OCI-LY3 (cell line): Measurements from ENCODE around the gene ELMO2.

Experiments
- H2AFZ ChIP-seq: fragments of 200-600, 300-600 bp; shearing (Covaris generic); 2 replicates; pipeline ENCODE4 v1.6.0; 2014; ENCODE audit warnings: antibody characterized with exemption, low read depth, low read length
- H3K27ac ChIP-seq: fragments of 200-600, 300-600 bp; sonication (generic); 2 replicates; pipeline ENCODE4 v1.5.1; 2014; ENCODE audit warnings: mild to moderate bottlenecking, low read length, moderate library complexity, mixed read lengths
- H3K27me3 ChIP-seq: fragments of 200-600, 300-600 bp; sonication (generic); 2 replicates; pipeline ENCODE4 v1.6.1; 2014; ENCODE audit warnings: low read depth, low read length, mixed read lengths
- H3K36me3 ChIP-seq: fragments of 200-600, 300-600 bp; sonication (generic); replicated peaks from 2 replicates; pipeline ENCODE3; 2014; ENCODE audit warnings: low read depth, low read length, mixed read lengths
- H3K4me1 ChIP-seq: fragments of 300-600, 200-600 bp; sonication (generic); 2 replicates; pipeline ENCODE4 v1.6.1; 2014; ENCODE audit warnings: low read length, mixed read lengths
- H3K4me2 ChIP-seq: fragments of 200-600, 300-600 bp; sonication (generic); 2 replicates; pipeline ENCODE4 v1.6.1; 2014; ENCODE audit warnings: low read length, mixed read lengths
- H3K4me3 ChIP-seq: fragments of 300-600, 200-600 bp; sonication (generic); 2 replicates; pipeline ENCODE4 v1.5.1; 2014; ENCODE audit warnings: antibody characterized with exemption, mild to moderate bottlenecking, low read length, moderate library complexity
- H3K79me2 ChIP-seq: fragments of 300-600, 200-600 bp; shearing (Covaris generic); 2 replicates; pipeline ENCODE4 v1.6.1; 2014; ENCODE audit warnings: mild to moderate bottlenecking, low read length, mixed read lengths
- H3K9ac ChIP-seq: fragments of 300-600, 200-600 bp; shearing (Covaris generic); 2 replicates; pipeline ENCODE4 v1.6.0; 2014; ENCODE audit warnings: mild to moderate bottlenecking, low read length, moderate library complexity
- H3K9me3 ChIP-seq: fragments of 200-600, 300-600 bp; shearing (Covaris generic); 2 replicates; pipeline ENCODE4 v1.6.1; 2014; ENCODE audit warnings: low read length, mixed read lengths; ENCODE audit not compliant: insufficient read depth
- H4K20me1 ChIP-seq: fragments of 200-600, 300-600 bp; sonication (generic); 2 replicates; pipeline ENCODE4 v1.6.1; 2016; ENCODE audit warnings: low read length, mixed read lengths; ENCODE audit not compliant: insufficient read depth
- CTCF ChIP-seq: fragments of 200-600, 300-600 bp; sonication (generic); IDR thresholded peaks from 2 replicates; pipeline ENCODE4 v1.5.1; 2014; ENCODE audit warnings: antibody characterized with exemption, low read length, low read depth
- EZH2phosphoT487 ChIP-seq: fragments of 200-600 bp; shearing (Covaris generic); IDR thresholded peaks from 2 replicates; pipeline ENCODE4 v1.6.1; 2018; ENCODE audit warnings: antibody characterized with exemption, mixed run types, low read depth

Gene ELMO2

GRCh38 chr20:46400828-46401477, 5.5 kb downstream of the ELMO2 start:
- no peak overlapping the region for H3K4me2 ChIP-seq
- H3K4me1 ChIP-seq, result peaks cover 6% of the 10 kb centered on the region
- H3K9me3 ChIP-seq, result no peaks in the 10 kb centered on the region
- H3K4me3 ChIP-seq, result no peak overlapping the region
- H3K9ac ChIP-seq, result no peak overlapping the region
- no peak overlapping the region for H3K27ac ChIP-seq
- peaks cover 10% of the 10 kb centered on the region; the same call in 1 of the 2 replicates for H4K20me1 ChIP-seq
- H2AFZ ChIP-seq, result no peak overlapping the region
- H3K36me3 ChIP-seq, result no peaks in the 10 kb centered on the region
- peaks cover 11% of the 10 kb centered on the region for H3K79me2 ChIP-seq
- TF ChIP-seq CTCF, result no peak
- no peak for TF ChIP-seq EZH2phosphoT487
- H3K27me3 ChIP-seq, result no peaks in the 10 kb centered on the region

GRCh38 chr20:46400253-46400652, 6.2 kb downstream of the ELMO2 start:
- no peaks in the 10 kb centered on the region for H3K27me3 ChIP-seq
- no peak overlapping the region for H3K4me3 ChIP-seq
- no peaks in the 10 kb centered on the region for H3K9me3 ChIP-seq
- no peak overlapping the region for H3K4me2 ChIP-seq
- H2AFZ ChIP-seq, result no peak overlapping the region
- H3K79me2 ChIP-seq, result peaks cover 5% of the 10 kb centered on the region
- H3K36me3 ChIP-seq, result no peaks in the 10 kb centered on the region
- TF ChIP-seq EZH2phosphoT487 (no peak), CTCF (no peak)
- H3K9ac ChIP-seq, result no peak overlapping the region
- H4K20me1 ChIP-seq, result peaks cover 9% of the 10 kb centered on the region; the same call in 1 of the 2 replicates
- H3K27ac ChIP-seq, result no peak overlapping the region
- peaks cover 3% of the 10 kb centered on the region for H3K4me1 ChIP-seq

GRCh38 chr20:46399401-46399800, 7.0 kb downstream of the ELMO2 start:
- TF ChIP-seq EZH2phosphoT487 (no peak), CTCF (no peak)
- Histone ChIP-seq H3K36me3 (no peaks in the 10 kb centered on the region), H3K27me3 (no peaks in the 10 kb centered on the region), H3K4me1 (no peaks in the 10 kb centered on the region), H3K4me2 (no peak overlapping the region), H3K27ac (no peak overlapping the region), H3K4me3 (no peak overlapping the region), H3K9ac (no peak overlapping the region), H4K20me1 (peaks cover 4% of the 10 kb centered on the region; the same call in 1 of the 2 replicates), H3K79me2 (no peaks in the 10 kb centered on the region; the same call in 1 of the 2 replicates), H2AFZ (no peak overlapping the region), H3K9me3 (no peaks in the 10 kb centered on the region)

GRCh38 chr20:46398963-46399362, 7.5 kb downstream of the ELMO2 start:
- Histone ChIP-seq H3K4me2 (no peak overlapping the region), H4K20me1 (no peaks in the 10 kb centered on the region), H3K27ac (no peak overlapping the region), H3K27me3 (no peaks in the 10 kb centered on the region), H3K79me2 (no peaks in the 10 kb centered on the region; the same call in 1 of the 2 replicates), H2AFZ (no peak overlapping the region), H3K36me3 (no peaks in the 10 kb centered on the region), H3K4me3 (no peak overlapping the region), H3K9ac (no peak overlapping the region), H3K4me1 (no peaks in the 10 kb centered on the region), H3K9me3 (no peaks in the 10 kb centered on the region)
- TF ChIP-seq CTCF (no peak), EZH2phosphoT487 (no peak)
